ENCODE data around the gene PUS1. TPM values are rescaled to one million over a fixed set of nuclear protein-coding genes. Genes with fewer than 3 reads are reported as not detected.

Gene PUS1
- polyA plus RNA-seq, 1 experiment, result 11.4 TPM

DNA sequence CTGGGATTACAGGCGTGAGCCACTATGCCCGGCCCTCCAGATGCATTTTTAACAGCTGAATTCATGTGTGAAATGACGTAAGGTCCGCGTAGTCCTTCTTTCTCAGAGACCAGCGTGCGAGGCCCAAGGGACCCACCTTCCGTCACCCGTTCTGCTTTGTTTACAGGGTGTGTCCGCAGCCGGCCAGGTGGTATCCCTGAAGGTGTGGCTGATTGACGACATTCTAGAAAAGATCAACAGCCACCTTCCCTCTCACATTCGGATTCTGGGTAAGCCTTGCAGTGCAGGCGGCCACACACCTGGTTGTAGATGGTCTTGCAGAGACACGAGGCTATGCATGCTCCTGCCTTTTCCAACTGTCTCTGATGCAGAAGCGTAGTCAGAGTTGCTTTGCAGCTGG, 9.9 kb downstream of the PUS1 start:
- H3K27ac ChIP-seq (ENCODE audit: low read depth, low read length), result no peak overlapping the region
- H3K4me3 ChIP-seq (ENCODE audit: low read depth, low read length), result no peak overlapping the region
- ChIA-PET POLR2A (interaction anchor here (0.5 kb wide), 1 partner anchor 20 kb away, joined by 3 read pairs; no protein-coding TSS in a partner anchor), CTCF (no interaction called here)
- H3K27me3 ChIP-seq (ENCODE audit: control insufficient read depth, insufficient read depth, low read length), result no peaks in the 10 kb centered on the region
- TF ChIP-seq, protein P1, sequence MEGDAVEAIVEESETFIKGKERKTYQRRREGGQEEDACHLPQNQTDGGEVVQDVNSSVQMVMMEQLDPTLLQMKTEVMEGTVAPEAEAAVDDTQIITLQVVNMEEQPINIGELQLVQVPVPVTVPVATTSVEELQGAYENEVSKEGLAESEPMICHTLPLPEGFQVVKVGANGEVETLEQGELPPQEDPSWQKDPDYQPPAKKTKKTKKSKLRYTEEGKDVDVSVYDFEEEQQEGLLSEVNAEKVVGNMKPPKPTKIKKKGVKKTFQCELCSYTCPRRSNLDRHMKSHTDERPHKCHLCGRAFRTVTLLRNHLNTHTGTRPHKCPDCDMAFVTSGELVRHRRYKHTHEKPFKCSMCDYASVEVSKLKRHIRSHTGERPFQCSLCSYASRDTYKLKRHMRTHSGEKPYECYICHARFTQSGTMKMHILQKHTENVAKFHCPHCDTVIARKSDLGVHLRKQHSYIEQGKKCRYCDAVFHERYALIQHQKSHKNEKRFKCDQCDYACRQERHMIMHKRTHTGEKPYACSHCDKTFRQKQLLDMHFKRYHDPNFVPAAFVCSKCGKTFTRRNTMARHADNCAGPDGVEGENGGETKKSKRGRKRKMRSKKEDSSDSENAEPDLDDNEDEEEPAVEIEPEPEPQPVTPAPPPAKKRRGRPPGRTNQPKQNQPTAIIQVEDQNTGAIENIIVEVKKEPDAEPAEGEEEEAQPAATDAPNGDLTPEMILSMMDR (IDR thresholded peaks at IDR 0.05; ENCODE audit: low read depth, low read length), result no peak
- no peak for DNase-seq (ENCODE audit: low read depth, low spot score)
- H3K9me3 ChIP-seq (ENCODE audit: control insufficient read depth, insufficient read depth, low read length), result no peaks in the 10 kb centered on the region; the same call in 1 of the 2 replicates

DNA sequence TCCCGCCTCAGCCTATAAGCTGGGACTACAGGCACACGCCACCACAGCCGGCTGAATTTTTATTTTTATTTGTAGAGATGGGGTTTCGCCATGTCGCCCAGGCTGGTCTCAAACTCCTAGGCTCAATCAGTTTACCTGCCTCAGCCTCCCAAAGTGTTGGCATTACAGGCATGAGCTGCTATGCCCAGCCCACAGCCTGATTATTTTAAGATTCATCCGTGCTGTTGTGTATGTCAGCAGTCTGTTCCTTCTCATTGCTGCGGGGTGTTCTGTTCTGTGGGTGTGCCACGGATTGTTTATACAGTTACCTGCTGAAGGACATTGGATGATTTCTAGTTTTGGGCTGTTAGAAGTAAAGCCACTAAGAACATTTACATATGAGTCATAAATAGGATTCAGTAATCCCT, 11.1 kb downstream of the PUS1 start:
- no peaks in the 10 kb centered on the region for H3K27me3 ChIP-seq (ENCODE audit: control insufficient read depth, insufficient read depth, low read length)
- H3K9me3 ChIP-seq (ENCODE audit: control insufficient read depth, insufficient read depth, low read length), result no peaks in the 10 kb centered on the region; the same call in 1 of the 2 replicates
- DNase-seq (ENCODE audit: low read depth, low spot score), result no peak
- no peak overlapping the region for H3K4me3 ChIP-seq (ENCODE audit: low read depth, low read length)
- H3K27ac ChIP-seq (ENCODE audit: low read depth, low read length), result no peak overlapping the region
- ChIA-PET CTCF (no interaction called here), POLR2A (no interaction called here)
- TF ChIP-seq, protein P1 (IDR thresholded peaks at IDR 0.05; ENCODE audit: low read depth, low read length), result no peak

DNA sequence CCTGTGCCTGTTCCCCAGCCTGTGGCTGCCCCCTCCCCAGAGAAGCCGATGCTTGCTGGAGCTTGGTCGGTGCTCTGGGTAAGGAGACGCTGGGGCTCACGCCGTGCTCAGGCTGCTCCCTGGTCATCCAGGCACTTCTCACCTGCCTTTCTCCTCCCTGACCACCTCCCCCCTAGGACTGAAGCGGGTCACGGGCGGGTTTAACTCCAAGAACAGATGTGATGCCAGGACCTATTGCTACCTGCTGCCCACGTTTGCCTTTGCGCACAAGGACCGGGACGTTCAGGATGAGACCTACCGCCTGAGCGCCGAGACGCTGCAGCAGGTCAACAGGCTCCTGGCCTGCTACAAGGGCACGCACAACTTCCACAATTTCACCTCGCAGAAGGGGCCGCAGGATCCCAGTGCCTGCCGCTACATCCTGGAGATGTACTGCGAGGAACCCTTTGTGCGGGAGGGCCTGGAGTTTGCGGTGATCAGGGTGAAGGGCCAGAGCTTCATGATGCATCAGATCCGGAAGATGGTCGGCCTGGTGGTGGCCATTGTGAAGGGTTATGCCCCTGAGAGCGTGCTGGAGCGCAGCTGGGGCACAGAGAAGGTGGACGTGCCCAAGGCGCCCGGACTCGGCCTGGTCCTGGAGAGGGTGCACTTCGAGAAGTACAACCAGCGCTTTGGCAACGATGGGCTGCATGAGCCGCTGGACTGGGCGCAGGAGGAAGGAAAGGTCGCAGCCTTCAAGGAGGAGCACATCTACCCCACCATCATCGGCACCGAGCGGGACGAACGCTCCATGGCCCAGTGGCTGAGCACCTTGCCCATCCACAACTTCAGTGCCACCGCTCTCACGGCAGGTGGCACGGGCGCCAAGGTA, 12.3 kb downstream of the PUS1 start:
- Histone ChIP-seq H3K9me3 (ENCODE audit: control insufficient read depth, insufficient read depth, low read length) (no peaks in the 10 kb centered on the region; the same call in 1 of the 2 replicates), H3K27ac (ENCODE audit: low read depth, low read length) (no peak overlapping the region), H3K4me3 (ENCODE audit: low read depth, low read length) (no peak overlapping the region), H3K27me3 (ENCODE audit: control insufficient read depth, insufficient read depth, low read length) (no peaks in the 10 kb centered on the region)
- POLR2A ChIA-PET, result no interaction called here
- DNase-seq (ENCODE audit: low read depth, low spot score), result no peak
- CTCF ChIA-PET, result no interaction called here
- TF ChIP-seq, protein P1 (IDR thresholded peaks at IDR 0.05; ENCODE audit: low read depth, low read length), result no peak

DNA sequence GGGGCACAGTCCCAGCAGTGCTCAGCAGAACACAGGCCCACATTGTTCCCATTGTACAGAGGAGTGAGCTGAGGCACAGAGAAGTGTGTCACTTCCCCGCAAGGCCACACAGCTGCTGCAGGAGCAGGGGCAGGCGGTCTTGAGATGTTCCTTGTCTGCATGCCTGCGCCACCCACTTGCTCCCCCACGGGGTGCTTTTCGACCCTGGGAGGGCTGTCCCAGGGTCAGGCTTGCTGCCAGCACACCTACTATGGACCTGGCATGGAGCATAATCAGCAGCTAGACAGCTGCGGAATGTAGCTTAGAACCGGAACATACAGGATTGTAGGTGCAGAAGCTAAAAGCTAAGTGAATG, 12.9 kb downstream of the PUS1 start:
- CTCF ChIA-PET, result no interaction called here
- DNase-seq (ENCODE audit: low read depth, low spot score), result no peak
- no peaks in the 10 kb centered on the region for H3K27me3 ChIP-seq (ENCODE audit: control insufficient read depth, insufficient read depth, low read length)
- H3K27ac ChIP-seq (ENCODE audit: low read depth, low read length), result no peak overlapping the region
- H3K4me3 ChIP-seq (ENCODE audit: low read depth, low read length), result no peak overlapping the region
- TF ChIP-seq, protein P1 (IDR thresholded peaks at IDR 0.05; ENCODE audit: low read depth, low read length), result no peak
- POLR2A ChIA-PET, result no interaction called here
- no peaks in the 10 kb centered on the region; the same call in 1 of the 2 replicates for H3K9me3 ChIP-seq (ENCODE audit: control insufficient read depth, insufficient read depth, low read length)

DNA sequence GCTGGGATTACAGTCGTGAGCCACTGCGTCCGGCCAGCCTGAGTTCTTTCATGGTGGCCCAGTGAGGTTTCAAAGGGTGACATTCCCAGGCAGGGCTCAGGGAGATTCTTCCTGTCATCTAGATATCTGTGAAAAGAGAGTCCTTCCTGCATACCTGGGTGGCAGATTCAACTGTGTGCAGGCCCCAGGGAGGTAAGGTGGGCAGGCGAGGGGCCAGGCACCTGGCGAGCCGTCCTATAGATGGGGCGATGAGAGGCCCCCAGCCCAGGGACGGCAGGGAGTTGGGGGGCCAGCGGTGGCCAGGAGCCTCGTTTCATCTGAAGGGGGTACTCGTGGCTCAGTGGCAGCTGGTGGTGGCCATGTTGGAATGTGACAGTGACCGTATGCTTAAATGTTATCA, 13.6 kb downstream of the PUS1 start:
- H3K27ac ChIP-seq (ENCODE audit: low read depth, low read length), result no peak overlapping the region
- ChIA-PET CTCF (no interaction called here), POLR2A (no interaction called here)
- TF ChIP-seq, protein P1 (IDR thresholded peaks at IDR 0.05; ENCODE audit: low read depth, low read length), result no peak
- DNase-seq (ENCODE audit: low read depth, low spot score), result no peak
- H3K9me3 ChIP-seq (ENCODE audit: control insufficient read depth, insufficient read depth, low read length), result no peaks in the 10 kb centered on the region; the same call in 1 of the 2 replicates
- H3K27me3 ChIP-seq (ENCODE audit: control insufficient read depth, insufficient read depth, low read length), result no peaks in the 10 kb centered on the region
- no peak overlapping the region for H3K4me3 ChIP-seq (ENCODE audit: low read depth, low read length)
